Nucleus accumbens (tissue), 56 donors: Measurements from ENCODE around the gene ERN1.
"Not testable (repeated sequence)": the region's sequence is repeated elsewhere in the genome, so short reads cannot be mapped to it uniquely, and the experiment has no call there.

Experiments used
- DNase-seq, 56 donors: peaks; one replicate each; lab custom pipeline; 2025; lab: John Stamatoyannopoulos, UW

ERN1 gene

DNA sequence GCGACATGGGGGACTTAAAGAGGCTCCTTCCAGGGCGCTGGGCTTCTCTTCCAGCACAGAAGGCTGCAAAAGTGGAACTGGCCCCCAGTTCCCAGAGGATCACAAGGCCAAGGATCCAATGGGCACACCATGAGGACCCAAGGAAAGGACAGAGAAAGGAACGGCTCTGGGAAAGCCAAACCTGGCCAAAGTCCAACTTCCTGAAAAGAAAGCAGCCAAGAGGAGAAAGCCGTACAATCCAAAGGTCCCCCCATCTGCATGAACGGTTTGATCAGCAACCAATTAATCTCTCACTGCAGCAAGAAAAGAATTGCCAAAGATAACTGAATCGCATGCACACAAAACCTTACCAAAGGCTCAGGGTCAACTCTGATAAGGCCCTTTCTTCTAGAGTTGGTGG, 89.7 kb downstream of the ERN1 start:
- no peak for DNase-seq

DNA sequence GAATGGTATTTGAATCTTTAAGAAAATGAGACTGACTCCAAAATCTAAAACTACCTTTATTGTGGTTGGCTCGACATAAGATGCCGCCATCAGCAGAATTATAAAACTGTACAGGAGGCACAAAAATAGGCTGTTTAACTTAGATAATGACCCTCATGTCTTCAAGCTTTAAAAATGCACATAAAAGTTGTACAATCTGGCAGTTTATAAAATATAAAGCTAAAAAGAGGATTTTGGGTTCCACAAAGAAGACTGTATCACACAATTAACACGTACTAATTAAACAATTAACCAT, 90.9 kb downstream of the ERN1 start:
- no peak for DNase-seq

DNA sequence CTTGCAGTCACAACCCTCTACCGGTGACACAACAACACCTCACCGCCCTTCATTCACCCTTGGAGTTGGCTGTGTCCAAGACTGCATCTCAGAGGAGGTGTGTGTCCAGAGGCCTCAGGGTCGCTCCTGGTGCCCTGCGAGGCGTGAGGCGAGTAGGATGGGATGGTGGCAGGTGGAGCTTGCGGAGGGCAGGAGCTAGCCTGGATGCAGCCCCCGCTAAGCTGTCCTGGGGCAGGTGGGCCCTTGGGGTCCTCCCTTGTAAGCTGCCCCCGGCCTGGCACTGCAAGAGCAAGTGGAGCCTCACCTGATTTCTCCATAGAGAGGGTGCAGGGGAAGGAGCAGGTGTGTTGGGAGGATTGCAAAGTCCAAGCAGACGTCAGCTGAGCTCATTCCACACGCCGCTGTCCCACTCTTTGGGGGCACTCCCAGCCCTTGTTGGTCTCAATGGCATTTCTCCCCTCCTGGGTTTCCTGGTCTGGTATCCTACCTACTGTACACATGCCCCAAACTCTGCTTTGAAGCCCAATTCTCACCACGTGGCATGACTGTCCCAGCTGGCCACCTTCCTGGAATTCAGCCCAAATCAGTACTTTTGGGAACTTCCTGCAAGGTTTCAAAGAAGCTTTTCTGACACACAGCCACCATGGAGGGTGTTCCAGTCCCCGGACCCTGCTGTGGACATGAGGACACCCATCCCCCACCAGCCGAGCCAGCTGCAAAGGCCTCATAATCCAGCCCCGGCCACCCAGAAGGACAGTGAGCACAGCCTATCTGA, 91.4 kb downstream of the ERN1 start:
- DNase-seq = no peak

DNA sequence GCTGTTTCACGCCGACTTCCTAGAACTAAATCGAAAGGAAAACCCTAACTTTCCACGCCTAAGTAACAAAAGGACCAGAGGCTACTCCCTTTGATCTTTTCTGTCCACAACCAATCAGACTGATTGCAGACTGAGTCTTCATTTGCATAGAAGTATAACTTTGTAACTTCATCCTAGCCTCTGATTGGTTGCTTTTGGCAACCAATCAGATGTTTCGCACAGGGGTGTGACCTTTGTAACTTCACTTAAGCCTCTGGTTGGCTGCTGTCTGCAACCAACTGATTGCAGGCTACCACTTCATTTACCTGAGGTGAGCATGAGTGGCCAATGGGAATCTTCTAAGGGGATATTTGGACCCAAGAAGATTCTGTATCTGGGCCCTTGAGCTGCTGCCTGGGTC, 92.1 kb downstream of the ERN1 start:
- no peak for DNase-seq

DNA sequence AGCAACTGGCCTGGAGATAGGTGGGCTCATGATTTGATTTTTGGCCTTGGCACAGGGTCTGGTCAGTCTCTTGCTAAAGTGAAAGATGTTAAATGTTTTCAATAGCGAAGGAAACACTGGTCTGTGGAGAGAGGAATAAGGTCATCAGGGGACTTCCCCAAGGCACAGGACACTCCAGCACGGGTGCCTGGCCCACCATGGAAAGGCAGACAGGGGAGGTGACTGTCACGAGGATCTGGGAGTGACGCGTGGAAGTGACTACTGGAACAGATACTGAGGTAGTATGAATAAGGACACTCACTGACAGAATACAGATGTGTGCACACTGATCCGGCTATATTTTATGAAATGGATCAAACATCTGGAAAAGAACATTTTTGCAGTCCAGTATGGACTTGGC, 92.8 kb downstream of the ERN1 start:
- DNase-seq = no peak

DNA sequence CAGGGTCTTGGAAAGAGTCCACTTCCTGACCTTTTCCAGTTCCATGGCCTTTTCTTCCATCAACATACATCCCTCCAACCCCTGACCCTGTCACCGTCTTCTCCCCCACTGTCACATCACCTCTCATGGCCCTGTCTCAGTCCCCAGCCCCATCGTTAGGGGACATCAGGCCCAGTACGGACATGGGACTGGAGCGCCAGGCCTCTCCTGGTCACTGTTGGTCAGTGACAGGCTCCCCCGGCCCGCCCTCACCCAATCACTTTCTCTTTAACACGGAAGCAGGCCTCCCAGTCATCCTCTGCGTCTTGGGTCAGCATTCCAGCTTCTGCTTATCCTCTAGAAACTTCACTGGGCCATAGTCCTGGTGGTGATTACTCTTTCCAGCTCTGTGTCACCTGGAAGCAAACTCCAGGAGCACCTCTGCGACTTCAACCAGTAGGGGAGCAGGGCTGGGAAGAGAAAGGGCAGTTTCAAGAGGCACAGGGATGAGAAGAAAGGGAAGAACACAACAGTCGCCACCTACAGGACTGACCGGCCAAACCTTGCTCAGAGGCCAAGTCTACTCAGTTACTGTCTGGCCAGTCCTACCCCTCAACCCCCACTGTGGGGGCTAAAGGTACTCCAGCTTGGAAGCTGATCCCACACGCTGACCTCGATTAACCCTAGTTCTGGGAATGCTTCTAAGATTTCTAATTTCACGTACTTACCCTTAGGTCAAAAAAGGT, 93.6 kb downstream of the ERN1 start:
- no peak for DNase-seq

DNA sequence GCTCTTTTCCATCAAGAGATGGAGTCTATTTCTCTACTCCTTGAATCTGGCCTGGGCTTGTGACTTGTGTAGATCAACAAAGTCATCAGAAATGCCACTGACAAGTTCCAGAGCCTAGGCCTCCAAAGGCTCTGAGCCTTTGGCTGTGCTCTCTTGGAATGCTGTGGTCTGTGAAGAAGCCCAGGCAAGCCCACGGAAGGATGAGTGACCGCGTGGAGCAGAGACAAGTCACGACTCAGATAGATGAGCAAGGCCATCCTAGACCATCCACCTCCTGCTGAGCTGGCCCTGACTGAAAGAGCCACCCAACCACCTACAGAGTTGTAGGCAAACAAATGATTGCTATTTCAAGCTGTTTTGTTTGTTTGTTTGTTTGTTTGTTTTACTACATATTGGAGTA, 97.9 kb downstream of the ERN1 start:
- no peak for DNase-seq

DNA sequence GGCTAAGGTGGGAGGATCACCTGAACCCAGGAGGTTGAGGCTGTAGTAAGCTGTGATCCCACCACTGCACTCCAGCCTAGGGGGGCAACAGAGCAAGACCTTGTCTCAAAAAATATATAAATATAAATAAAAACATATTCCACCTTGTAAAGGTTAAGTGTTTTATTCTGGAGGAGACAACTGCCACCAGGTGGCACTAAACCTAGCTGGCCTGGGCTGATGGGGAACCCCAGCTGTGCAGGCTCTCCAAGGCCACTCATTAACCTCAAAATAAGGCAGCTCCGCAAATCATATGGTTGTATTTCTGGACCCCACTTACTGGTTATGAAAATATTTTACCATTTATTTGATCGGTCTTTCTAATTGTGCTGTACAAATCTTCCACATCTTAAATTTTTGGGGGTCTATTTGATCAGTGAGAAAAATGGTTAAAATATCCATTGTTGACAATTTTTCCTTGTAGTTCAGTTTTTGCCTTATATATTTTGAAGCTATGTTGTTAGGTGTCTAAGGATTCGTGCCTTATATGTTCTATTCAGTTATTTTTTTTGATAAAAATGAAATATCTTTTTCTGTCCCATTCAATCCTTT, 101.0 kb downstream of the ERN1 start:
- peak in 33 of 56 donors; percentile 3 to 77 (median 25) for DNase-seq

DNA sequence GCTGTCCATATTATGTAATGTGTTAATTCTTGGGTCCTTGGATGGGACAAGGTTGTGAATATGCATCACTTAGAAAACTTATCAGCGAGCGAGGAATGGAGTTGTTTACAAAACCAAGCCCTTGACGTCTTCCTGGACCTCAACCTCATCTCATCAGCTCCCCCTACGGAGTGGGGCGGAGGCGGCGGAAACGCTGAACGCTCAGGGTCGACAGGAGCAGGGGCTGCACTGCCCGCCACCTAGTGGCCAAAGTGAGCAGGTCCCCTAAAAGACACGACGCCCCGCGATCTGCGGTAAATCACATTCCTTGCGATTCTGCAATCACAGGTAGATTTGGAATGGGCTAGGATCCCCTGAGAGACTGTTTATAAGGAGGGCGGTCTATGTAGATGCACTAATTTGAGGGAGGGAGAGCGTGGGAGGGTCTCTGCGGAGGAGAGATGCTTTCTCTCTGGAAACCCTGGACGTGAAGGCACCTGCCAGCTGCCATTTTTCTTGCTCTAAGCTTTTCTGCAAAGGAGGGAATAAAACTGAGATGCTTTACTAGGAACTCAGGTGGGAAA, 104.1 kb downstream of the ERN1 start:
- peak in 20 of 56 donors; percentile 5 to 47 (median 18) for DNase-seq

DNA sequence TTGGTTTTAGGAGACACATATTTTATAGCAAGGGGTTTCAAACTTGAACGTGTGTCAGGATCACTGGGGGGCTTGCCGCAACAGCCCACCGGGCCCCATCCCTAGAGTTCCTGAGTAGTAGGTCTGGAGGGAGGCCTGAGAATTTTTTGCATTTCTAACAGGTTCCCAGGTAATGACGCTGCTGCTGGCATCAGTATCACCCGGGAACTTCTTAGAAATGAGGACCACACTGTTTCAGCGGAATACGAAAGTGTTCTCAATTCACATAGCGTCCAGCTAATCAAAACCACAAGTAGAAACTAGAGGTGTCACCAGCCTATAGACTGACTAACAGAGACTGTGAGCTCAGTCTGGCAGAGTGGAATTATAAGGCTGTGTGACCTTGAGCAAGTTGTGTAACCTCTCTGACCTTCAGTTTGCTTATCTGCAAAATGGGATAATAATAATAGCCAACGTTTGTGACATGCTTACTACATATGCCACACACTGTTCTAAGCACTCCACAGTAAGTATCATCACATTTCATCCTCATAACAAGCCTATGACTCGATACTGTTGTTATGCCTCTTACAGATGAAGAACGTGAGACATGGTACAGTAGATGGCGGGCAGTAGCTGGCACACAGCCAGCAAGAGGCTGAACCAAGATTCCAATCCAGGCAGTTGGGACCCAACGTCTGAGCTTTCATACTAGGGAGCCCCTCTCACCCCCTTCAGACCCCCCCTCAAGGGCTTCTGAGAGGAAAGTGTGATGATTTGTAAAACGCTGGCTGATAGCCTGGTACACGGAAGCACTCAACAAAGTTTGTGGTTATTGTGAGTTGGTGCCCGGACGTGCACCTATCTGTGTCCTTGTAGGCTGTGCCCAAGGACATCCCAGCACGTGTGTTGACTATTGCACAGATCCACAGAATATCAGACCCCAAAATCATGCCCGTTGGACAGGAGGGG, 104.9 kb downstream of the ERN1 start:
- DNase-seq = no peak

DNA sequence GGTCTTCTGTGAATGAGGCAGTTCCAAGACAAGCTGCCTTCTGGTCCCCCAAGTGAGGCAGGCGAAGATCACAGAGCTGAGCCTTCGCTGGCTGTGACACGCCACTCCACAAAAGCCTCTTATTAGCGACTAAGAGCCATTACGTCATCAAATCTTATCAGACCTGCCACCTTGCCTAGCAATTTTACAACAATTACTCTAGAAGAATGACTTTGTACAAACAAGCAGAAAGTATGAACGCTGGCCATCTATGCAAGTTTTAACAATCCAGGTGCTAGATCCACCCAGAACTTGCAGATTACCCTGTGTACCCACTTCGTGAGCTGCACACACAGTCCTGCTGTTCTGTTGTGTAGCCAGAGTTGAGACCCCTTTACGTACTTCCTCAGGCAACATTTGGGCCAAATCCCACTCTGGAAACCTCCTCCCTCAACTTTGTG, 105.7 kb downstream of the ERN1 start:
- DNase-seq = no peak

DNA sequence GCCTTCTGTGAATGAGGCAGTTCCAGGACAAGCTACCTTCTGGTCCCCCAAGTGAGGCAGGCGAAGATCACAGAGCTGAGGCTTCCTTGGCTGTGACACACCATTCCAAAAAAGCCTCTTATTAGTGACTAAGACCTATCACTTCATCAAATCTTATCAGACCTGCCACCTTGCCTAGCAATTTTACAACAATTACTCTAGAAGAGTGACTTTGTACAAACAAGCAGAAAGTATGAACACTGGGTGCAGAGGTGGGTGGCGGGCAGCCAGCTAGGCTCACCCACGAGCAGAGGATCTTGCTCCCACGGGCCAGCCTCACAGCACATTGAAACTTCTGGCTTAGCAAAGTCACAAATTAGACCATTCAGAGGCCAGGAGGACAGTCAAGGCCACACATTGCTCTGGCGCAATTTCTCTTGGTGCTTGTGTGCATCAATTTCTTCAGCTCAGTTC, 107.3 kb downstream of the ERN1 start:
- no peak for DNase-seq

DNA sequence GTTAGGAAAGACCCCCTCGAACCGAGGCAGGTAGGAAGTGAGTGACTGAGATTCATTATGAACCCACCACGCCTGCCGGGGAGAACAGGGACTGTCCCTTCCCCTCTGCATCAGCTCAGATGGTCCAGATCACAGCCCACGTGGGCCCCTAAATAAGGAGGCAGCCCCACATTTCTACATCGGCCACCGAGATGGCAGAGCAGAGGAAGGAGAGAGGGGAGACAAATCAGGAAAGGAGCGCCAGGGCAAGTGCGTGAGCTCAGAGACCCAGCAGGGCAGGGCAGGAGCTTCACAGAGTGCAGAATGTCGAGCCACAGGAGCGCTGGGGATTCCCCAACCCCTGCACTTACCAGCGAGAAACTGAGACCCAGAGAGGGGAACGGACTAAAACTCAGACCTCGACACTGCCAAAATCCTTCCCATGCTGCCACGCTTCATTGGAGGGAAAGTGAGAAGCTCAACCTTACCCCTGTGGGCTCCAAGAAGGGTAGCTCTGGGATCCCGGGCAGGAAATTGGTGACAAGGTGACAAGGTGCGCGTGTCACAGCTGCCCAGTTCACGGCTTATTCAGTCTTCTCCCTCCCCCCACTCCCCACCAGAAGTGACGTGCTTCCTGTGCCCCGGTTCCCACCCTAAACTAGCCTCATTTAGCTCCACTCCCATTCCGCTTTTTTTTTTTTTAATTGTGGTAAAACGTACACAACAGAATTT, 109.7 kb downstream of the ERN1 start, which contains the start of gene ICAM2:
Gene ICAM2 (minus strand): TSS at position 578 of the 711 bp plus-strand sequence. CDS start 13,942 bp downstream, outside the sequence.
- DNase-seq = peak in 1 of 56 donors; percentile 13

DNA sequence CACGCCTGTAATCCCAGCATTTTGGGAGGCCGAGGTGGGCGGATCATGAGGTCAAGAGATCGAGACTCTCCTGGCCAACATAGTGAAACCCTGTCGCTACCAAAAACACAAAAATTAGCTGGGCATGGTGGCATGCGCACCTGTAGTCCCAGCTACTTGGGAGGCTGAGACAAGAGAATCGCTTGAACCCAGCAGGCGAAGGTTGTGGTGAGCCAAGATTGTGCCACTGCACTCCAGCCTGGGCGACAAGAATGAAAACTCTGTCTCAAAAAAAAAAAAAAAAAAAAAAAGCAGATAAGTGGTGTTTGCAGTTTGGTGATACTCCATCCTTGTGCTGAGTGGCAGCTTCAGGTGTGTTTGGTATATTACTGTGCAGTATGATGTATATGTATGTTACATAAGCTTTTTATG, 110.4 kb downstream of the ERN1 start:
- DNase-seq = not testable (repeated sequence)

DNA sequence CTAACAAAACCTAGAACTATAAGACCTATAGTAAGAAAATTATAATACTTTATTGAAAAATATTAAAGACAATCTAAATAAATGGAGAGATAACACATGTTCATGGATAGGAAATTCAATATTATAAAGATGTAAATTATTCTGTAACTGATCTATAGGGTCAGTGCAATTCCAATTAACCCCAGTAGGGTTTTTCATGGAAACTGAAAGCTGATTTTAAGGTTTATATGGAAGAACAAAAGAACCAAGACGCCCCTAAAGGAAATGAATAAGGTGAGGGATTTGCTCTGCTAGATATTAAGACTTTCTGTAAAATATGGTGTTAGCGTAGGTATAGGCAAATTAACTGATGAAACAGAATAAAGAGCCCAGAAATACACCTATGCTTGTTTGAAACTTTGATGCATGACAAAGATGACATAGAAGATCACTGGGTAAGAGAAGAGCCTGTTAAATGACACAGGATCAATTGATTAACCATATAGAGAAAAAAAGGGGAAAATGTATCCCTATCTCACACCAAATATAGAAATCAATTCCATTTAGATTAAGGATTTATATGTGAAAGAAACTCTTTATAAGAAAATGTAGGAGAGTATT, 112.5 kb downstream of the ERN1 start:
- no peak for DNase-seq

DNA sequence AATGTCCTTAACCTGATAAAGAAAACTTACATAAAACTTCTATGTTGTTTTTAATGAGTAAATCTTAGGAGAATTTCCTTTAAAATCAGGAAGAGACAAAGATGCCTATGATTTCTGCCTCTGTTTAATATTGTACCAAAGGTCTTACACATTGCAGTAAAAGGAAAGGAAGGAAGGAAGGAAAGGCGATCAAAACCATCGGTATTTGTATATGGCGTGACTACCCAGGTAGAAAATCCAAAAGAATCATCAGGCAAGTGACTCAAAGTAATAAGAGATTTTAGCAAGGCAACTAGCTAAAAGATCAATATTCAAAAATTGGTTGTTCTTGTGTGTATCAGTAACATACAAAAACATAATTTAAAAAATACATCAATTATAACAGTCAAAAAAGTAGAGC, 113.0 kb downstream of the ERN1 start:
- no peak for DNase-seq

DNA sequence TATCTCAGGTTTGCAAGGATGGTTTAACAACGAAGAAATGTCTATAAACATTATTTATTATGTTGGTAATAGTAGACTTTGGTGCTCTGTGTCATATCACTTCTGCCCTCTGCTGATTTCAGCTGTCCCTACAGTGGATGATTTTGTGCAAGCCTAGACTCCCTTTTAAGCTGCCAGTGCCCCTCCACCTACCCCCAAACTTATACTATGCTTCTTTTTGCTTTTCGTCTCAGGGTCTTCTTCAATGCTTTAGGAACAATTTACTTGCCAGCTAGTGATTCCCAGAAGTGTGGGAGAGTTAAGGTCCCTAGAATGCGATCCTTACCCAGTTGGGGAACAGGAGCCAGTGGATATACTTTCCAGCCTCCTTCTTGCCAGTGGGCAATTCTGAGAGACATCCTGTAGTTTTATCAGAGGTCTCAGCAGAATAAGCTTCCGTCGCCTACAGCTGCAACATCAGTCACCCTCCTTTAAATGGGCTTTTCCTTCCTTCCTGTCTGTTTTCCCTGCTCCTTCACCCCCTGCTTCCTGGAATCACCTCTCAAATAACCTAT, 113.6 kb downstream of the ERN1 start:
- DNase-seq = no peak

DNA sequence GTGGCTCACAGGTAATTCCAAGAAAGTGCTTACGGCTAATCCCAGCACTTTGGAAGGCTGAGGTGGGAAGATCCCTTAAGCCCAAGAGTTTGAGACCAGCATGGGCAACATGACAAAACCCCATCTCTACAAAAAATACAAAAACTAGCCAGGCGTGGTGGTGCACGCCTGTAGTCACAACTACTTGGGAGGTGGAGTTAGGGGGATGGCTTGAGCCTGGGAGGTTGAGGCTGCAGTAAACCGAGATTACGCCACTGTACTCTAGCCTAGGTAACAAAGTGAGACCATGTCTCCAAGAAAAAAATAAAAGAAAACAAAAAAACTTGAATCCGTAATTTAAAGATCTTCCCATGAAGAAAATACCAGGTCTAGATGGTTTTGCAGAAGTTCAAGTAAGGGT, 114.5 kb downstream of the ERN1 start:
- DNase-seq = no peak
